ENCODE measurements around the gene PDZRN4. TPM values are rescaled to one million over a fixed set of nuclear protein-coding genes. Genes with fewer than 3 reads are reported as not detected.
"Not testable (repeated sequence)": the region's sequence is repeated elsewhere in the genome, so short reads cannot be mapped to it uniquely, and the experiment has no call there.

PDZRN4 gene
- total RNA-seq, 1 experiment from 2014 or later: not detected

- DNase-seq (ENCODE audit: low read depth): no peak
Measured at GRCh38 chr12:41213648-41214047, 25.5 kb downstream of the PDZRN4 start.

GRCh38 chr12:41217727-41218126 is 29.6 kb downstream of the PDZRN4 start:
- DNase-seq (ENCODE audit: low read depth): no peak

- DNase-seq (ENCODE audit: low read depth): no peak
Measured at GRCh38 chr12:41220931-41221330, 32.8 kb downstream of the PDZRN4 start.

- peak; percentile 0 for DNase-seq (ENCODE audit: low read depth)
Measured at GRCh38 chr12:41221491-41221890, 33.4 kb downstream of the PDZRN4 start.

- DNase-seq (ENCODE audit: low read depth): no peak
Measured at GRCh38 chr12:41223600-41223999, 35.5 kb downstream of the PDZRN4 start.

GRCh38 chr12:41224066-41224465 is 35.9 kb downstream of the PDZRN4 start:
- no peak for DNase-seq (ENCODE audit: low read depth)

- DNase-seq (ENCODE audit: low read depth): no peak
Measured at GRCh38 chr12:41225179-41225578, 37.1 kb downstream of the PDZRN4 start.

- no peak for DNase-seq (ENCODE audit: low read depth)
Measured at GRCh38 chr12:41228066-41228820, 40.1 kb downstream of the PDZRN4 start.

- no peak for DNase-seq (ENCODE audit: low read depth)
Measured at GRCh38 chr12:41230756-41231155, 42.6 kb downstream of the PDZRN4 start.

GRCh38 chr12:41234692-41235091 is 46.6 kb downstream of the PDZRN4 start:
- no peak for DNase-seq (ENCODE audit: low read depth)

GRCh38 chr12:41242603-41243002 is 54.5 kb downstream of the PDZRN4 start:
- DNase-seq (ENCODE audit: low read depth): no peak

- DNase-seq (ENCODE audit: low read depth): no peak
Measured at GRCh38 chr12:41248391-41248790, 60.3 kb downstream of the PDZRN4 start.

- DNase-seq (ENCODE audit: low read depth): peak; percentile 5
Measured at GRCh38 chr12:41250748-41251147, 62.6 kb downstream of the PDZRN4 start.

GRCh38 chr12:41254004-41254914 is 66.1 kb downstream of the PDZRN4 start:
- peak; percentile 1 for DNase-seq (ENCODE audit: low read depth)

- not testable (repeated sequence) for DNase-seq (ENCODE audit: low read depth)
Measured at GRCh38 chr12:41263196-41263595, 75.1 kb downstream of the PDZRN4 start.

GRCh38 chr12:41264281-41264680 is 76.2 kb downstream of the PDZRN4 start:
- DNase-seq (ENCODE audit: low read depth): peak; percentile 1

- DNase-seq (ENCODE audit: low read depth): no peak
Measured at GRCh38 chr12:41269056-41269455, 80.9 kb downstream of the PDZRN4 start.

- no peak for DNase-seq (ENCODE audit: low read depth)
Measured at GRCh38 chr12:41271489-41271888, 83.4 kb downstream of the PDZRN4 start.

GRCh38 chr12:41274643-41275042 is 86.5 kb downstream of the PDZRN4 start:
- no peak for DNase-seq (ENCODE audit: low read depth)

GRCh38 chr12:41277100-41277945 is 89.2 kb downstream of the PDZRN4 start:
- peak; percentile 38 for DNase-seq (ENCODE audit: low read depth)

- DNase-seq (ENCODE audit: low read depth): no peak
Measured at GRCh38 chr12:41277946-41278267, 89.8 kb downstream of the PDZRN4 start.
